ENCODE results near the gene RCOR1.

DNA sequence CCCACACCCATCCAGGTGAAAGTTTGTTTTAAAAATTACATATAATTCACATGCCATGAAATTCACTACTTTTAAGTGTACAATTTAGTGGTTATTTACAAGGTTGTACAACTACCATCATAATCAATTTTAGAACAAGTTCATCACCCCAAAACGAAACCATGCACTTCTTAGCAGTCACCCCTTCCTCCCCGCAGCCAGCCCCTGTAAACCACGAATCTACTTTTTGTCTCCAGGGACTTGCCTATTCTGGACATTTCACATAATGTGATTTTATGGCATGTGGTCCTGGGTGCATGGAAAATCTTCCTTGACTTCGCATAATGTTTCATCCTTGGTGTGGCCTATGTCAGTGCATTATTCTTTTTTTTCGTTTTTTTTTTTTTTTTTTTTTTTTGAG, 165.6 kb downstream of the RCOR1 start:
- TF ChIP-seq, protein P1, sequence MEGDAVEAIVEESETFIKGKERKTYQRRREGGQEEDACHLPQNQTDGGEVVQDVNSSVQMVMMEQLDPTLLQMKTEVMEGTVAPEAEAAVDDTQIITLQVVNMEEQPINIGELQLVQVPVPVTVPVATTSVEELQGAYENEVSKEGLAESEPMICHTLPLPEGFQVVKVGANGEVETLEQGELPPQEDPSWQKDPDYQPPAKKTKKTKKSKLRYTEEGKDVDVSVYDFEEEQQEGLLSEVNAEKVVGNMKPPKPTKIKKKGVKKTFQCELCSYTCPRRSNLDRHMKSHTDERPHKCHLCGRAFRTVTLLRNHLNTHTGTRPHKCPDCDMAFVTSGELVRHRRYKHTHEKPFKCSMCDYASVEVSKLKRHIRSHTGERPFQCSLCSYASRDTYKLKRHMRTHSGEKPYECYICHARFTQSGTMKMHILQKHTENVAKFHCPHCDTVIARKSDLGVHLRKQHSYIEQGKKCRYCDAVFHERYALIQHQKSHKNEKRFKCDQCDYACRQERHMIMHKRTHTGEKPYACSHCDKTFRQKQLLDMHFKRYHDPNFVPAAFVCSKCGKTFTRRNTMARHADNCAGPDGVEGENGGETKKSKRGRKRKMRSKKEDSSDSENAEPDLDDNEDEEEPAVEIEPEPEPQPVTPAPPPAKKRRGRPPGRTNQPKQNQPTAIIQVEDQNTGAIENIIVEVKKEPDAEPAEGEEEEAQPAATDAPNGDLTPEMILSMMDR (IDR thresholded peaks at IDR 0.05) = no peak
- TF ChIP-seq POLR2A (IDR thresholded peaks at IDR 0.05) (no peak), POLR2AphosphoS5 (IDR thresholded peaks at IDR 0.05) (no peak), EP300 (IDR thresholded peaks at IDR 0.05; ENCODE audit: low read depth) (no peak)

All from transverse colon (tissue), 4 donors.